Measurements from ENCODE around the gene OVCH2. TPM values are rescaled to one million over a fixed set of nuclear protein-coding genes. Genes with fewer than 3 reads are reported as not detected.
A peak's percentile ranks its signal among the peaks of the same experiment; 100 is the strongest.
"Not testable (repeated sequence)": the region's sequence is repeated elsewhere in the genome, so short reads cannot be mapped to it uniquely, and the experiment has no call there.

The OVCH2 gene
- total RNA-seq, 1 experiment from 2014 or later, result 0.43 TPM

GRCh38 chr11:7671347-7672215 lies 34.7 kb downstream of the OVCH2 start:
- no peak for DNase-seq (ENCODE audit: low spot score)

- DNase-seq (ENCODE audit: low spot score), result no peak
These were observed 35.6 kb downstream of the OVCH2 start for GRCh38 chr11:7670641-7671040.

GRCh38 chr11:7668911-7669310 lies 37.4 kb downstream of the OVCH2 start:
- no peak for DNase-seq (ENCODE audit: low spot score)

GRCh38 chr11:7668464-7668863 lies 37.8 kb downstream of the OVCH2 start:
- DNase-seq (ENCODE audit: low spot score), result no peak

- no peak for DNase-seq (ENCODE audit: low spot score)
These were observed 38.8 kb downstream of the OVCH2 start for GRCh38 chr11:7667460-7667859.

GRCh38 chr11:7666292-7666866 lies 39.9 kb downstream of the OVCH2 start:
- no peak for DNase-seq (ENCODE audit: low spot score)

- peak; percentile 81 for DNase-seq (ENCODE audit: low spot score)
These were observed 40.6 kb downstream of the OVCH2 start for GRCh38 chr11:7665473-7666291.

GRCh38 chr11:7664867-7665266 lies 41.4 kb downstream of the OVCH2 start:
- no peak for DNase-seq (ENCODE audit: low spot score)

GRCh38 chr11:7663531-7663930 lies 42.7 kb downstream of the OVCH2 start:
- DNase-seq (ENCODE audit: low spot score), result not testable (repeated sequence)

GRCh38 chr11:7657306-7658025 lies 48.8 kb downstream of the OVCH2 start:
- DNase-seq (ENCODE audit: low spot score), result peak; percentile 70

- no peak for DNase-seq (ENCODE audit: low spot score)
These were observed 49.6 kb downstream of the OVCH2 start for GRCh38 chr11:7656704-7657103.

GRCh38 chr11:7655253-7656217 lies 50.7 kb downstream of the OVCH2 start:
- DNase-seq (ENCODE audit: low spot score), result no peak

GRCh38 chr11:7654195-7654705 lies 52.0 kb downstream of the OVCH2 start:
- no peak for DNase-seq (ENCODE audit: low spot score)

- no peak for DNase-seq (ENCODE audit: low spot score)
These were observed 54.6 kb downstream of the OVCH2 start for GRCh38 chr11:7651700-7652099.

GRCh38 chr11:7651140-7651551 lies 55.1 kb downstream of the OVCH2 start:
- DNase-seq (ENCODE audit: low spot score), result no peak

- no peak for DNase-seq (ENCODE audit: low spot score)
These were observed 58.0 kb downstream of the OVCH2 start for GRCh38 chr11:7648264-7648663.

- no peak for DNase-seq (ENCODE audit: low spot score)
These were observed 59.4 kb downstream of the OVCH2 start for GRCh38 chr11:7646866-7647265.

- DNase-seq (ENCODE audit: low spot score), result no peak
These were observed 61.1 kb downstream of the OVCH2 start for GRCh38 chr11:7645206-7645605.

GRCh38 chr11:7643314-7643713 lies 63.0 kb downstream of the OVCH2 start:
- DNase-seq (ENCODE audit: low spot score), result no peak

GRCh38 chr11:7642747-7643146 lies 63.5 kb downstream of the OVCH2 start:
- no peak for DNase-seq (ENCODE audit: low spot score)
